ENCODE data around the gene MEF2D.

- TF ChIP-seq MAX (IDR thresholded peaks at IDR 0.05) (no peak), REST (IDR thresholded peaks at IDR 0.05; ENCODE audit: low read depth) (no peak), EP300 (IDR thresholded peaks at IDR 0.05; ENCODE audit: borderline replicate concordance) (no peak), RAD21 (IDR thresholded peaks at IDR 0.05; ENCODE audit: low read depth) (no peak), TCF12 (IDR thresholded peaks at IDR 0.05; ENCODE audit: low read depth) (no peak)
These were observed 3.4 kb downstream of the MEF2D start for GRCh38 chr1:156497078-156497742.
